Stimulated activated CD8-positive, alpha-beta memory T cell treated with anti-CD3 and anti-CD28 coated beads, Interleukin-2, amount 100 ng/mL, for 48 hours (primary cell): ENCODE results near the gene CYP4Z1.
"Not testable (repeated sequence)": the region's sequence is repeated elsewhere in the genome, so short reads cannot be mapped to it uniquely, and the experiment has no call there.

Source experiments
- DNase-seq, 2 donors: peaks; one replicate each; pipeline ENCODE4 v3.0.0-alpha.2; 2020; ENCODE audit warnings: low read depth in 2 of 2

The CYP4Z1 gene

DNA sequence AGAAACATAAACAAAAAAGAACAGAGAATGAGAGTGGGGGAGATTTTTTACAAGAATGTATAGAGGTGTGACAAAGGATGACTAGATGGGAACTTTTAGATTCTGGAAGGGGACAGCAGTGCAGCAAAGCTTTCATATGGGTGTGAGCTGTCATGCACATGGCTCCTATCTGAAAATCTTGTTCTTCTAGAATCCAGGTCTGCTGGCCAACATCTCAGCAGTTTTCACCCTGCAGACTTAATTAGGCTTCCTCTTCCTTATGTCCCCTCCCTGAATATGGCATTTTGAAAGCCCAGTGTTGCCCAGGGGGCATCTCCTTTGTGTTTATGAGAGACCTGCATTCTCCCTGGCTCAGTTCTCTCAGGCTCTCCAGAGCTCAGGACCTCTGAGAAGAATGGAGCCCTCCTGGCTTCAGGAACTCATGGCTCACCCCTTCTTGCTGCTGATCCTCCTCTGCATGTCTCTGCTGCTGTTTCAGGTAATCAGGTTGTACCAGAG is at the start of gene CYP4Z1:
Gene CYP4Z1 (plus strand): TSS at position 135 of the 498 bp plus-strand sequence. CDS start 260 bp downstream, at position 395.
- no peak for DNase-seq

GRCh38 chr1:47021070-47021469 is 46.0 kb upstream of the CYP4Z1 start:
- DNase-seq: no peak

- no peak for DNase-seq
These were observed 43.5 kb upstream of the CYP4Z1 start, which contains the start of gene CYP4X1 for GRCh38 chr1:47023268-47024140. TSS of gene CYP4X1 (plus strand) at chr1:47023669. CDS start at chr1:47023818, 149 bp downstream.

GRCh38 chr1:47024141-47024801 is 42.8 kb upstream of the CYP4Z1 start:
- no peak for DNase-seq

DNA sequence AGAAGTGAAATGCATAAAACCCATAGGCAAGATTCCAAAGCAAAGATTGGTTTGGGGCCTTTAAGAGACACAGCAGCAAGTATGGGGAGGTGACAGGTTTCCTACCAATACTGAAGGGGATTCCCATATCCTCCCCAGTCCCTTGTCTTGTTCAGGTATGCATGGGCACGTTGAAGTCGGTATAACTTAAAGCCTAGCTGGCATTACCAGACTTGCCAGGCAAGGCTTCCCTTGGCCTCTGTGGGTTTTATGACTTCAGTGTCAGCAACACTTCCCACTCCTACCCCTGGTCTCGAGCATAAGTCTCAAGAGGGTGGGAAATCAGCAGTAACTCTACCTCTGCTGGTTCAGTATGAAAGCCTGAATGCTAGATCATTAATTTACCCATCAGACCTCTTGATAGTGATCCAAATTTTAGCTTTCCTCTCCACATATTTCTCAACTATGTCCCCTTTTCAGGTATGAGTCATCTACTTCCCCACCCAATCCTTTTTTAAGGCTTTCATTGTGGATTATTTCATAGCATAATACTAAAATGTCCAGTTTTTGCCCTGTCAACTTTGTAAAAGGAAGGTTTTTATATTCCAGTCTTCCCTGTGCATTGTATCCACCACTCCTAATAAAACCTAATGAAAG is 36.7 kb upstream of the CYP4Z1 start:
- no peak for DNase-seq

DNA sequence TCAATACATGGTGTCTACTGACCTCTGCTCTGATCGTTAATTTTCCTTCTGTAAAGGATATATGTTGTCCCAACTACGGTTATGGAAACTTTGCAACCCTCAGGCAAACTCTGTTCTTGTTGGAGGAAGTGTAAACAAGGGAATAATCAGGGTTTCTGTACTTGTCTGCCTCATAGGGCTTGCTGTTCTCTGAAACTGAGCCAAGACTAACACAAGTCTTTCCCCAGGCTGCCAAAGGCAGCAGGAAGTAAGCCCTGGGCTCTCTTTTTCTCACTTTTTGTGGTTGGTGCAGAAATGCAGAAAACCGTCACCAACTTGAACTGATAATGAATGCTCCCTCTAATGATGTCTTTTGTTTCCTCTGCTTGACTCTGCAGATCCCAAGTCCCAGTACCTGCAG is 36.0 kb upstream of the CYP4Z1 start:
- DNase-seq: no peak

- DNase-seq: no peak
These were observed 35.4 kb upstream of the CYP4Z1 start for GRCh38 chr1:47031585-47031984.

DNA sequence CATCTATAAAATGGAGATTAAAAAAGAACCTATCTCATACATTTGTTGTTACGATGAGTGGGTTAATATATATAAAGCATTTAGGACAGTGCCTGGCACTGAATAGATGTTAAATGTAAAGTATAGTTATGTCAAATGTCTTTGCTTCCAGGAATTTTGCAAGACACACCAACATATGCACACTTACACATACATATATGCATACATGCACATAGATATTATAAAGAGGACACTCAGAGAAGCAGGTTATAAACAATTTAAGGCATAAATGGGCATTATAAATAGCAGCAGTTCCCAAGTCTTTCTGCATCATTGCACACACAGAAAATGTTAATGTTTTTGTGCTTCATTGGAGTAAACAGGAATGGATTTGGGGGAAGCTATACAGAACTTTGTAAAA is 30.3 kb upstream of the CYP4Z1 start:
- DNase-seq: no peak

GRCh38 chr1:47059376-47059775 is 7.7 kb upstream of the CYP4Z1 start:
- DNase-seq: no peak

GRCh38 chr1:47069080-47069479 is 2.0 kb downstream of the CYP4Z1 start:
- DNase-seq: not testable (repeated sequence)

DNA sequence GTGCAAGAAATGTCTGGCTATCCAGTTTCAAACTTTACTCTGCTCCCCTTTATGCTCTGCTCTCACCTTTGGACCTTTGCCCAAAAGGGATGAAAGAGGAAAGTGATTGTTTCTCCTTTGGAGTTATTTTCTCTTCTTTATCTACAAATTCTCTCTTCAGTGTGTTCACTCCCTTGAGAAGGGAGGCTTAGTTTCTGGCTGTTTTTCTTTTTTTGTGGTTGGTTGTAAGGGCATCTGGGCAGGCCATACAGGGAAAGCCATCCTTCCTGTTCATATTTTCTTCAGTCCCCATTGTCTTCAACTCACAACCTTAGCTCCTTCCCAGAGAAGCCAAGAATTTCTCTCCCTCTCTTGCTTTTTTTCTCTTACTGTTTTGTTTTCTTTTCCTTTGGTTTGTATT is 2.5 kb downstream of the CYP4Z1 start:
- not testable (repeated sequence) for DNase-seq

GRCh38 chr1:47089356-47089755 is 22.3 kb downstream of the CYP4Z1 start:
- DNase-seq: peak in 1 of 2 donors; percentile 1

DNA sequence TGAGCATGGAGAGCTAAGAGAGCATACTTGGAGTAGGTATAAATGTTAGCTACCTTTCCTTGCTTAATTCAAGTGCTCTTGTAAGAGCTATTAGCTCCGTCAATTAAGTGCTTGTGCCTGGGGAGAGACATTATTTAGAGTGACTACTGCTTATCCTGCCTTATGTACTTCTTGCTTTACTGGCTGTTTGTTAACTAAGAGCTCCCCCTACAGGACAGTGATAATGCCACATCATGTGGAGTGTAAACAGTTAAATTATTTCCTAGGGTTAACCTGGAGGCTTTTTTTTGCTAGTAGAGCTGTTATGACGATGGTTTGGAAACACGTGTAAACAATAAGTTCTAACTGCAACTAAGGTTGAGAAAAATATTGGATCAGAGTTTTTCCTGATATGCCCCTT is 24.4 kb downstream of the CYP4Z1 start:
- not testable (repeated sequence) for DNase-seq

- DNase-seq: no peak
These were observed 37.8 kb downstream of the CYP4Z1 start for GRCh38 chr1:47104816-47105215.

- DNase-seq: no peak
These were observed 39.8 kb downstream of the CYP4Z1 start for GRCh38 chr1:47106792-47107191.

GRCh38 chr1:47107851-47108574 is 41.0 kb downstream of the CYP4Z1 start:
- not testable (repeated sequence) for DNase-seq

GRCh38 chr1:47109482-47109881 is 42.5 kb downstream of the CYP4Z1 start:
- not testable (repeated sequence) for DNase-seq

GRCh38 chr1:47113178-47113577 is 46.1 kb downstream of the CYP4Z1 start:
- DNase-seq: no peak

GRCh38 chr1:47121039-47121438 is 54.0 kb downstream of the CYP4Z1 start:
- DNase-seq: not testable (repeated sequence)

DNA sequence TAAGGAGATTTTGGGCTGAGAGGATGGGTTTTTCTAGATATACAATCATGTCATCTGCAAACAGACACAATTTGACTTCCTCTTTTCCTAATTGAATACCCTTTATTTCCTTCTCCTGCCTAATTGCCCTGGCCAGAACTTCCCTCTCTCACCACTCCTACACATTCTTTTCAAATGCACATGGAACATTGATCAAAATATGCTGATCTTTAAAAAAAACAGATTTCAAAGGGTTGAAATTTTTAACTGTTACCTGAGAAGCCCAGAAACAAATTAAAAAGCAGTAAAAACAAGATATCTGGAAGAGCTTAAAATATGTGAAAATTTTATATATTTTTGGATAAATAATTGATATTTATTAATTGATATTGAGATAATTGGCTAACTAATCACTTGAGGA is 57.8 kb downstream of the CYP4Z1 start:
- not testable (repeated sequence) for DNase-seq

DNA sequence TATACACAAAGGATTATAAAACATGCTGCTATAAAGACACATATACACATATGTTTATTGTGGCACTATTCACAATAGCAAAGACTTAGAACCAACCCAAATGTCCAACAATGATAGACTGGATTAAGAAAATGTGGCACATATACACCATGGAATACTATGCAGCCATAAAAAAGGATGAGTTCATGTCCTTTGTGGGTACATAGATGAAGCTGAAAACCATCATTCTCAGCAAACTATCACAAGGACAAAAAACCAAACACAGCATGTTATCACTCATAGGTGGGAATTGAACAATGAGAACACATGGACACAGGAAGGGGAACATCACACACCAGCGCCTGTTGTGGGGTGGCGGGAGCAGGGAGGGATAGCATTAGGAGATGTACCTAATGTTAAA is 60.0 kb downstream of the CYP4Z1 start:
- not testable (repeated sequence) for DNase-seq
